Effector memory CD8-positive, alpha-beta T cell (primary cell): ENCODE data around the gene XIRP1.

Source experiments
- ATAC-seq: fragments of 150-1000 bp; cut with Tn5 transposase; replicated peaks from 2 replicates; pipeline ENCODE4 v1.10.0; 2021; ENCODE audit warnings: mild to moderate bottlenecking, moderate library complexity
- DNase-seq, 3 experiments: peaks; one replicate each; pipeline ENCODE4 v3.0.0; 2021
- H3K27ac Mint-ChIP-seq, 2 donors: one replicate each; pipeline ENCODE4 v1.8.0; 2022; ENCODE audit warnings: mild to moderate bottlenecking in 2 of 2, mixed read lengths in 2 of 2, moderate library complexity in 2 of 2
- H3K27me3 Mint-ChIP-seq, 2 donors: one replicate each; pipeline ENCODE4 v1.8.0; 2022; ENCODE audit warnings: mixed read lengths in 2 of 2
- H3K36me3 Mint-ChIP-seq: one replicate; pipeline ENCODE4 v1.8.0; 2022; ENCODE audit warnings: mild to moderate bottlenecking, moderate library complexity, mixed read lengths; ENCODE audit not compliant: insufficient read depth
- H3K4me1 Mint-ChIP-seq, 2 donors: one replicate each; pipeline ENCODE4 v1.8.0; 2022; ENCODE audit warnings: low read depth in 2 of 2, mixed read lengths in 2 of 2
- H3K4me3 Mint-ChIP-seq, 2 donors: one replicate each; pipeline ENCODE4 v1.8.0; 2022; ENCODE audit warnings: mild to moderate bottlenecking in 2 of 2, mixed read lengths in 2 of 2, moderate library complexity in 2 of 2
- H3K9me3 Mint-ChIP-seq, 2 donors: one replicate each; pipeline ENCODE4 v1.8.0; 2022; ENCODE audit warnings: mixed read lengths in 2 of 2

XIRP1 gene

GRCh38 chr3:39146611-39147591 is 45.5 kb downstream of the XIRP1 start:
- peaks cover 99% of the 10 kb centered on the region for H3K36me3 Mint-ChIP-seq
- peaks cover 56 to 69% of the 10 kb centered on the region in 2 donors for H3K4me1 Mint-ChIP-seq
- peak overlapping the region; percentile 85 to 90 for H3K4me3 Mint-ChIP-seq
- no peaks in the 10 kb centered on the region for H3K9me3 Mint-ChIP-seq
- H3K27ac Mint-ChIP-seq = peak overlapping the region; percentile 94 to 95
- ATAC-seq (peak; percentile 26), DNase-seq (peak in 1 of 3 experiments; percentile 27)
- H3K27me3 Mint-ChIP-seq = no peaks in the 10 kb centered on the region

- H3K4me3 Mint-ChIP-seq = peak overlapping the region; percentile 85 to 90
- DNase-seq (no peak), ATAC-seq (no peak)
- H3K9me3 Mint-ChIP-seq = no peaks in the 10 kb centered on the region
- peak overlapping the region; percentile 16 to 95 for H3K27ac Mint-ChIP-seq
- peaks cover 50 to 64% of the 10 kb centered on the region in 2 donors for H3K4me1 Mint-ChIP-seq
- H3K36me3 Mint-ChIP-seq = peaks cover 99% of the 10 kb centered on the region
- H3K27me3 Mint-ChIP-seq = no peaks in the 10 kb centered on the region
Measured at GRCh38 chr3:39146083-39146501, 46.3 kb downstream of the XIRP1 start.

- Mint-ChIP-seq H3K36me3 (peaks cover 100% of the 10 kb centered on the region), H3K9me3 (no peaks in the 10 kb centered on the region), H3K4me1 (peaks cover 40 to 54% of the 10 kb centered on the region in 2 donors), H3K27ac (peak overlapping the region; percentile 86 to 91), H3K4me3 (peak overlapping the region in 1 of 2 donors; percentile 36), H3K27me3 (no peaks in the 10 kb centered on the region)
- DNase-seq (no peak), ATAC-seq (no peak)
Measured at GRCh38 chr3:39144748-39145380, 47.5 kb downstream of the XIRP1 start.

GRCh38 chr3:39144095-39144747 is 48.2 kb downstream of the XIRP1 start:
- Mint-ChIP-seq H3K9me3 (no peaks in the 10 kb centered on the region), H3K27me3 (no peaks in the 10 kb centered on the region), H3K4me1 (peaks cover 33 to 48% of the 10 kb centered on the region in 2 donors), H3K4me3 (peak overlapping the region in 1 of 2 donors; percentile 36), H3K36me3 (peaks cover 100% of the 10 kb centered on the region), H3K27ac (peak overlapping the region; percentile 86 to 91)
- no peak for ATAC-seq
- DNase-seq = no peak

- no peak for DNase-seq
- ATAC-seq = no peak
- Mint-ChIP-seq H3K4me1 (peaks cover 24 to 38% of the 10 kb centered on the region in 2 donors), H3K36me3 (peaks cover 100% of the 10 kb centered on the region), H3K27ac (peak overlapping the region; percentile 86 to 91), H3K4me3 (peak overlapping the region in 1 of 2 donors; percentile 36), H3K9me3 (no peaks in the 10 kb centered on the region), H3K27me3 (no peaks in the 10 kb centered on the region)
Measured at GRCh38 chr3:39143051-39143885, 49.1 kb downstream of the XIRP1 start.

- DNase-seq (no peak), ATAC-seq (no peak)
- H3K27ac Mint-ChIP-seq = peak overlapping the region; percentile 71 to 91
- peak overlapping the region in 1 of 2 donors; percentile 52 for H3K4me3 Mint-ChIP-seq
- H3K9me3 Mint-ChIP-seq = no peaks in the 10 kb centered on the region
- H3K4me1 Mint-ChIP-seq = peaks cover 12 to 27% of the 10 kb centered on the region in 2 donors
- H3K27me3 Mint-ChIP-seq = no peaks in the 10 kb centered on the region
- H3K36me3 Mint-ChIP-seq = peaks cover 100% of the 10 kb centered on the region
Measured at GRCh38 chr3:39142067-39142466, 50.3 kb downstream of the XIRP1 start.

GRCh38 chr3:39141171-39141995 is 51.0 kb downstream of the XIRP1 start:
- H3K4me1 Mint-ChIP-seq = peaks cover 6 to 20% of the 10 kb centered on the region in 2 donors
- ATAC-seq = peak; percentile 5
- DNase-seq = peak in 1 of 3 experiments; percentile 13

GRCh38 chr3:39140341-39140971 is 51.9 kb downstream of the XIRP1 start:
- peaks cover 98% of the 10 kb centered on the region for H3K36me3 Mint-ChIP-seq
- no peaks in the 10 kb centered on the region for H3K9me3 Mint-ChIP-seq
- no peak for DNase-seq
- no peaks in the 10 kb centered on the region for H3K27me3 Mint-ChIP-seq
- H3K4me3 Mint-ChIP-seq = peak overlapping the region in 1 of 2 donors; percentile 52
- no peak for ATAC-seq
- H3K27ac Mint-ChIP-seq = peak overlapping the region; percentile 71 to 91
- peaks cover 0 to 14% of the 10 kb centered on the region in 2 donors for H3K4me1 Mint-ChIP-seq

More at GRCh38 chr3:39141171-39141995, 51.0 kb downstream of the XIRP1 start:
- peaks cover 100% of the 10 kb centered on the region for H3K36me3 Mint-ChIP-seq
- peak overlapping the region in 1 of 2 donors; percentile 52 for H3K4me3 Mint-ChIP-seq
- peak overlapping the region; percentile 71 to 91 for H3K27ac Mint-ChIP-seq
- no peaks in the 10 kb centered on the region for H3K27me3 Mint-ChIP-seq
- no peaks in the 10 kb centered on the region for H3K9me3 Mint-ChIP-seq

- Mint-ChIP-seq H3K36me3 (peaks cover 94% of the 10 kb centered on the region), H3K4me1 (peaks cover 0 to 11% of the 10 kb centered on the region in 2 donors), H3K27ac (peak overlapping the region; percentile 6 to 49), H3K9me3 (no peaks in the 10 kb centered on the region), H3K4me3 (no peak overlapping the region), H3K27me3 (no peaks in the 10 kb centered on the region)
- no peak for ATAC-seq
- no peak for DNase-seq
Measured at GRCh38 chr3:39139442-39139841, 53.0 kb downstream of the XIRP1 start.

GRCh38 chr3:39138804-39139415 is 53.5 kb downstream of the XIRP1 start:
- peak overlapping the region in 1 of 2 donors; percentile 6 for H3K27ac Mint-ChIP-seq
- H3K36me3 Mint-ChIP-seq = peaks cover 93% of the 10 kb centered on the region
- H3K27me3 Mint-ChIP-seq = no peaks in the 10 kb centered on the region

More at GRCh38 chr3:39138804-39139415, 53.5 kb downstream of the XIRP1 start:
- H3K9me3 Mint-ChIP-seq = no peaks in the 10 kb centered on the region
- peaks cover 0 to 11% of the 10 kb centered on the region in 2 donors for H3K4me1 Mint-ChIP-seq
- ATAC-seq (peak; percentile 6), DNase-seq (no peak)
- H3K4me3 Mint-ChIP-seq = peak overlapping the region in 1 of 2 donors; percentile 45
